ENCODE results near the gene FCAMR.

DNA sequence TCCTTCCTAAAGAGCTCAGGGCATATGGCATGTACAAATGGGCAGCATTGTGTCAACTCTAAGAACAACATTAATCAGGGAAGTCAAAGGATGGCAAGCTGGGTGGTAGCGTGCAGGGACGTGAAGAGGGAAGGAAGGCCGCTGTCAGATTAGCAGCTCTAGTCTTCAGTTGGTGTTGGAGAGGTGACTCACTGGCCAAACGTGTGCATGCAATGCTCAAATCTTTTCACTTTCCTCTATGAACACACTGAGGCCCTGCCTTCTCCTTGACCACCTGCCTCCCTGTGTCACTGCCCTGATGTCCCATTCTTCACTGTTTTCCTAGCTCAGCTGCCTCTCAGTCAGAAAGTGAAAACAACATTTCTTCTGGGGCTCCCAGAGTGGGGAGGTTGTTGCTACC is 18.1 kb downstream of the FCAMR start:
- TF ChIP-seq, protein P1, sequence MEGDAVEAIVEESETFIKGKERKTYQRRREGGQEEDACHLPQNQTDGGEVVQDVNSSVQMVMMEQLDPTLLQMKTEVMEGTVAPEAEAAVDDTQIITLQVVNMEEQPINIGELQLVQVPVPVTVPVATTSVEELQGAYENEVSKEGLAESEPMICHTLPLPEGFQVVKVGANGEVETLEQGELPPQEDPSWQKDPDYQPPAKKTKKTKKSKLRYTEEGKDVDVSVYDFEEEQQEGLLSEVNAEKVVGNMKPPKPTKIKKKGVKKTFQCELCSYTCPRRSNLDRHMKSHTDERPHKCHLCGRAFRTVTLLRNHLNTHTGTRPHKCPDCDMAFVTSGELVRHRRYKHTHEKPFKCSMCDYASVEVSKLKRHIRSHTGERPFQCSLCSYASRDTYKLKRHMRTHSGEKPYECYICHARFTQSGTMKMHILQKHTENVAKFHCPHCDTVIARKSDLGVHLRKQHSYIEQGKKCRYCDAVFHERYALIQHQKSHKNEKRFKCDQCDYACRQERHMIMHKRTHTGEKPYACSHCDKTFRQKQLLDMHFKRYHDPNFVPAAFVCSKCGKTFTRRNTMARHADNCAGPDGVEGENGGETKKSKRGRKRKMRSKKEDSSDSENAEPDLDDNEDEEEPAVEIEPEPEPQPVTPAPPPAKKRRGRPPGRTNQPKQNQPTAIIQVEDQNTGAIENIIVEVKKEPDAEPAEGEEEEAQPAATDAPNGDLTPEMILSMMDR (IDR thresholded peaks at IDR 0.05 in 4 of 5, conservative IDR thresholded peaks at IDR 0.05 in 1 of 5): no peak
- no peak for TF ChIP-seq POLR2A (IDR thresholded peaks at IDR 0.05)

All from gastrocnemius medialis (tissue), 4 donors.